Right atrium auricular region (tissue), 2 donors: ENCODE results near the gene SCAPER. TPM values are rescaled to one million over a fixed set of nuclear protein-coding genes. Genes with fewer than 3 reads are reported as not detected.

ENCODE experiments used
- DNase-seq: peaks from one replicate; pipeline ENCODE4 v3.0.0-alpha.2; 2019; ENCODE audit warnings: low spot score
- H3K27ac ChIP-seq, 2 donors: fragments of 200-600 bp; sonication (generic); 1 replicate in 1 of 2; 2 replicates in 1 of 2; pipeline ENCODE4 v1.5.1; 2016 to 2019
- H3K27me3 ChIP-seq, 2 donors: fragments of 200-600 bp; sonication (generic); one replicate each; pipeline versions ENCODE4 v1.5.1 to v1.6.0; 2017 to 2019
- H3K36me3 ChIP-seq: fragments of 200-600 bp; sonication (generic); one replicate; pipeline ENCODE4 v1.5.1; 2016
- H3K4me1 ChIP-seq, 2 donors: fragments of 200-600 bp; sonication (generic); one replicate each; pipeline versions ENCODE4 v1.5.1 to v1.6.0; 2017 to 2019
- H3K4me3 ChIP-seq, 2 donors: fragments of 200-600 bp; sonication (generic); 1 replicate in 1 of 2; 2 replicates in 1 of 2; pipeline ENCODE4 v1.5.1; 2017 to 2019; ENCODE audit warnings: mild to moderate bottlenecking in 1 of 2, moderate library complexity in 1 of 2
- H3K9me3 ChIP-seq, 2 donors: fragments of 200-600 bp; sonication (generic); one replicate each; pipeline ENCODE4 v1.5.1; 2019
- total RNA-seq, 2 donors: library from RNA; depleted of rRNA; stranded (reverse); fragments of >200 nt; gene quantifications; one replicate each; pipeline ENCODE4 v1.1.0, GENCODE V29; 2016
- TF ChIP-seq, protein P1 (sequence below), 2 donors: fragments of 200-600 bp; sonication (generic); IDR thresholded peaks; one replicate each; pipeline ENCODE4 v1.5.1; 2019; ENCODE audit warnings: antibody characterized with exemption in 2 of 2

Gene SCAPER
- total RNA-seq, 2 donors from 2014 or later = 20.5 to 52.3 TPM

DNA sequence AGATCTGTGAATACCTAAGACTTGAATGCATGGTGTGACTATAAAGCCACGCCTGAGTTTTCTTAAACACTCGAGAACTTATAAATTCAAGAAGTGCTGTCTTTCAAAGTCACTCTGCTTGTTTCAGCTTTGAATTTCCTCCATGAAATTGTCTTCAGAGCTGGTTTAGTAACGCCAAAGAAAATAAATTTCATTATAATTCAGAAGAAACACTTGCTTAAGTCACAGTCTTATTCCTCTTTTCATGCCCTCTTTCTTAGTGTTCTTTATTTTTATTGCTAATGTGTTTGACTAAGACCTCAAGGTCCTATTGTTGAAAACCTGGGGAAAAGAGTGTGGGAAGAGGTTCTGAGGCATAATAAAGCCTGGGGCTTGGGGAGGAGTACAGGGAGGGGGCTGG, 23.1 kb upstream of the SCAPER start:
- Histone ChIP-seq H3K36me3 (no peaks in the 10 kb centered on the region), H3K9me3 (no peaks in the 10 kb centered on the region), H3K27ac (no peak overlapping the region), H3K4me3 (no peak overlapping the region), H3K27me3 (no peaks in the 10 kb centered on the region), H3K4me1 (peaks cover 0 to 13% of the 10 kb centered on the region in 2 donors)
- TF ChIP-seq, protein P1, sequence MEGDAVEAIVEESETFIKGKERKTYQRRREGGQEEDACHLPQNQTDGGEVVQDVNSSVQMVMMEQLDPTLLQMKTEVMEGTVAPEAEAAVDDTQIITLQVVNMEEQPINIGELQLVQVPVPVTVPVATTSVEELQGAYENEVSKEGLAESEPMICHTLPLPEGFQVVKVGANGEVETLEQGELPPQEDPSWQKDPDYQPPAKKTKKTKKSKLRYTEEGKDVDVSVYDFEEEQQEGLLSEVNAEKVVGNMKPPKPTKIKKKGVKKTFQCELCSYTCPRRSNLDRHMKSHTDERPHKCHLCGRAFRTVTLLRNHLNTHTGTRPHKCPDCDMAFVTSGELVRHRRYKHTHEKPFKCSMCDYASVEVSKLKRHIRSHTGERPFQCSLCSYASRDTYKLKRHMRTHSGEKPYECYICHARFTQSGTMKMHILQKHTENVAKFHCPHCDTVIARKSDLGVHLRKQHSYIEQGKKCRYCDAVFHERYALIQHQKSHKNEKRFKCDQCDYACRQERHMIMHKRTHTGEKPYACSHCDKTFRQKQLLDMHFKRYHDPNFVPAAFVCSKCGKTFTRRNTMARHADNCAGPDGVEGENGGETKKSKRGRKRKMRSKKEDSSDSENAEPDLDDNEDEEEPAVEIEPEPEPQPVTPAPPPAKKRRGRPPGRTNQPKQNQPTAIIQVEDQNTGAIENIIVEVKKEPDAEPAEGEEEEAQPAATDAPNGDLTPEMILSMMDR (IDR thresholded peaks at IDR 0.05) = no peak
- DNase-seq = no peak

- no peak for DNase-seq
- no peaks in the 10 kb centered on the region for H3K27me3 ChIP-seq
- no peaks in the 10 kb centered on the region for H3K9me3 ChIP-seq
- no peaks in the 10 kb centered on the region for H3K4me1 ChIP-seq
- H3K36me3 ChIP-seq = no peaks in the 10 kb centered on the region
- H3K27ac ChIP-seq = no peak overlapping the region
- no peak overlapping the region for H3K4me3 ChIP-seq
- TF ChIP-seq, protein P1 (IDR thresholded peaks at IDR 0.05) = no peak
Observed at GRCh38 chr15:76916369-76916768, 11.2 kb upstream of the SCAPER start.

GRCh38 chr15:76913737-76914136, 8.6 kb upstream of the SCAPER start:
- no peaks in the 10 kb centered on the region for H3K9me3 ChIP-seq
- H3K4me1 ChIP-seq = no peaks in the 10 kb centered on the region
- H3K27ac ChIP-seq = no peak overlapping the region
- no peak for DNase-seq
- TF ChIP-seq, protein P1 (IDR thresholded peaks at IDR 0.05) = no peak
- H3K4me3 ChIP-seq = no peak overlapping the region
- no peaks in the 10 kb centered on the region for H3K36me3 ChIP-seq
- no peaks in the 10 kb centered on the region for H3K27me3 ChIP-seq

DNA sequence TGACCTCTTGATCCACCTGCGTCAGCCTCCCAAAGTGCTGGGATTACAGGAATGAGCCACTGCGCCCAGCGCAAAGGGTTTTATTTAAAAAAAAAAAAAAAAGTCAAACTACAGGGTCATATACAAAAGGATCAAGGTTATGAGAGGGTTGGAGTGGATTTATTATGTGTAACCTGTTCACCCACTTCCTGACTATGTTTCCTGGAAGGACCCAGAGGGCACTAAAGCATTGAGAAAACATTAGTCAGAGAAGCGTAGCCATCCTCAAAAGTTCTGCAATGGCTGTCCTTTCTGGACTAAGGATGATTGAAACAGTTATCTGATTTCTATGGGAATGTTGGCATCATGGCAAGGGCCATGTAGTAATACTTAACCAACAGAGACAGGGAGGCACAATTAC, 7.3 kb upstream of the SCAPER start:
- Histone ChIP-seq H3K27ac (no peak overlapping the region), H3K9me3 (no peaks in the 10 kb centered on the region), H3K36me3 (no peaks in the 10 kb centered on the region), H3K27me3 (no peaks in the 10 kb centered on the region), H3K4me1 (no peaks in the 10 kb centered on the region), H3K4me3 (no peak overlapping the region)
- TF ChIP-seq, protein P1 (IDR thresholded peaks at IDR 0.05) = no peak
- no peak for DNase-seq

GRCh38 chr15:76905855-76906254, 715 bp upstream of the SCAPER start:
- TF ChIP-seq, protein P1 (IDR thresholded peaks at IDR 0.05) = no peak
- Histone ChIP-seq H3K4me1 (peaks cover 0 to 24% of the 10 kb centered on the region in 2 donors), H3K36me3 (no peaks in the 10 kb centered on the region), H3K27me3 (no peaks in the 10 kb centered on the region), H3K27ac (peak overlapping the region; percentile 94 to 96), H3K4me3 (peak overlapping the region; percentile 78 to 95), H3K9me3 (no peaks in the 10 kb centered on the region)
- DNase-seq = no peak

DNA sequence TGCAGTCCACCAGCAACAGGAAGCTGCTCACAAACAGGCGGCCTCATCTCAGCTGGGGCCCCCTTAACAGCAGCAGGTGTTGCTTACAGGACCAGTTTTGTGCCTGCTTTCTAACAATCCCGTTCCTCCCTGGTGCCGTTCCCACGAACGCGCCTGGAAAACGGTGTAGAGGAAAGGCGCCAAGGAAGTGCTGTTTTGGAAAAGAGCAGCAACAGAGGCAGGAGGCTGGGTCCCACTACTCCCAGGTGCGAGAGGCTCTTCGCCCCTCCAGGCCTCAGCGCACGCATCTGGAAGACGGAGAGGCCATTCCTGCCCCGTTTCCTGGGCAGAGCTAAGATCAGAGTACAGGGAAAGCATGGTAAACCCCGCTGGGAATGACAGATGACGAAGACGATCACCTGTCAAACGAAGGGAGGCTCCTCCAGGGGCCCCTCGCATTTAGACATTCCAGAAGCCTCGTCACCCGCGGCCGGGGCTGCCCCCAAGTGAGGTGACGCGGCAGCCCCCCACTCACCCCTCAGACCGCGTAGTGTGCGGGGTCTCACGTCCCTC, 603 bp downstream of the SCAPER start:
- H3K27ac ChIP-seq = peak overlapping the region; percentile 94 to 96
- peaks cover 0 to 24% of the 10 kb centered on the region in 2 donors for H3K4me1 ChIP-seq
- no peaks in the 10 kb centered on the region for H3K9me3 ChIP-seq
- H3K4me3 ChIP-seq = peak overlapping the region; percentile 78 to 95
- no peaks in the 10 kb centered on the region for H3K36me3 ChIP-seq
- TF ChIP-seq, protein P1 (IDR thresholded peaks at IDR 0.05) = no peak
- H3K27me3 ChIP-seq = no peaks in the 10 kb centered on the region
- no peak for DNase-seq
